H7 (cell line): Measurements from ENCODE around the gene FRMD4A. TPM values are rescaled to one million over a fixed set of nuclear protein-coding genes. Genes with fewer than 3 reads are reported as not detected.
"Not testable (repeated sequence)": the region's sequence is repeated elsewhere in the genome, so short reads cannot be mapped to it uniquely, and the experiment has no call there.

Source experiments
- DNase-seq: peaks from one replicate; pipeline ENCODE4 v3.0.0; 2012
- H3K27me3 ChIP-seq: 2 replicates; pipeline ENCODE4 v1.6.0; 2011; ENCODE audit warnings: mild to moderate bottlenecking, low read length; ENCODE audit not compliant: control insufficient read depth, insufficient read depth
- H3K36me3 ChIP-seq: replicated peaks from 2 replicates; pipeline ENCODE4 v1.5.1; 2011; ENCODE audit warnings: low read length; ENCODE audit not compliant: control insufficient read depth, insufficient read depth
- H3K4me3 ChIP-seq: 2 replicates; pipeline ENCODE4 v1.5.1; 2011; ENCODE audit warnings: low read depth, mild to moderate bottlenecking, control low read depth, low read length, moderate library complexity; ENCODE audit not compliant: insufficient read depth
- total RNA-seq: library from RNA; depleted of rRNA; stranded (reverse); fragments of >200 nt; shearing (Covaris generic); gene quantifications from 2 replicates; pipeline ENCODE4 v1.2.3, GENCODE V29; 2014

The FRMD4A gene
- total RNA-seq, 1 experiment from 2014 or later, result 10.8 TPM

DNA sequence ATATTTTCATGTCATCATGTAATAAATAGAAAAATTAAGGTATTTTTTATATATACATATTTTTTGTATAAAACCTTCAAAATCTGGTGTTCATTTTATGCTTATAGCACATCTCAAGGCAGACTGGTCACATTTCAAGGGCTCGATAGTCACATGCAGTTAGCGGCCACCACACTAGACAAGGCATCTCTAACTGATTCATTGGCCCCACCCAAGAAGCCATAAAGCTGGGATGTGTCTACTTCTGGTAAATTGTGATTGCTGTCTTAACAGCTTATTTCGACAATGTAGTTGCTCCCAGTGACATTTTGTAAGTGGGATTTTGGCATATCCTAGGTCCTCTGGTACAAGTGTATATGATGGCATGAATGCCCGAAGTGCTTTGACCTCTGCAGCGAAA is 168.7 kb downstream of the FRMD4A start:
- no peak for DNase-seq
- H3K4me3 ChIP-seq, result no peak overlapping the region
- no peaks in the 10 kb centered on the region for H3K27me3 ChIP-seq
- H3K36me3 ChIP-seq, result no peaks in the 10 kb centered on the region

DNA sequence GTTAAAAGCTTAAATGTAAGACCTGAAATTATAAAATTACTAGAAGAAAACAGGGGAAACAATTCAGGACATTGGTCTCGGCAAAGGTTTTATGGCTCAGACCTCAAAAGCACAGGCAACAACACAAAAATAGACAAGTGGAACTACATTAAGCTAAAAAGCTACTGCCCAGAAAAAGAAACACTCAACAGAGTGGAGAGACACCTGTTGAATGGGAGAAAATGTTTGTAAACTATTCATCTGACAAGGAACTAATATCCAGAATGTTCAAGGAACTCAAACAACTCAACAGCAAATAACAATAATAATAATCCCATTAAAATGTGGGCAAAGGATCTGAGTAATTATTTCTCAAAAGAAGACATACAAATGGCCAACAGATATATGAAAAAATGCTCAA is 170.4 kb downstream of the FRMD4A start:
- DNase-seq, result no peak
- no peaks in the 10 kb centered on the region for H3K27me3 ChIP-seq
- H3K36me3 ChIP-seq, result no peaks in the 10 kb centered on the region
- H3K4me3 ChIP-seq, result no peak overlapping the region

- H3K4me3 ChIP-seq, result no peak overlapping the region
- no peaks in the 10 kb centered on the region for H3K36me3 ChIP-seq
- no peak for DNase-seq
- H3K27me3 ChIP-seq, result no peaks in the 10 kb centered on the region
Measured at GRCh38 chr10:14158575-14158974, 172.1 kb downstream of the FRMD4A start.

DNA sequence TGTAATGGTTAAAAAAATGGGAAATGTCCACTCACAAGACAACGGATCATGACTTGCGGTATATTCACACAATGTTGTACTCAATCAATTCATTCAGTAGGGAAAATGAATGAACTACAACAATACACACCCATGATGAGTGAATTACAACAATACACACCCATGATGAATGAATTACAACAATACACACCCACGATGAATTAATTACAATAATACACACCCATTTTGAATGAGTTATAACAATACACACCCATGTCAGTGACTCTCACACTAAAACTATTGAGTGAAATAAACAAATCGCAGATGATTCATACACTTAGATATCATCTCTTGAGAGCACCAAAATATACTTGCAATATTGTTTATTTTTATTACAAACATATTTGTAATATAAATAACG is 174.6 kb downstream of the FRMD4A start:
- DNase-seq, result no peak

GRCh38 chr10:14153570-14154055 is 177.1 kb downstream of the FRMD4A start:
- peak; percentile 45 for DNase-seq
- Histone ChIP-seq H3K27me3 (no peaks in the 10 kb centered on the region), H3K4me3 (no peak overlapping the region), H3K36me3 (no peaks in the 10 kb centered on the region)

More for the DNA sequence above, 174.6 kb downstream of the FRMD4A start:
- Histone ChIP-seq H3K4me3 (no peak overlapping the region), H3K27me3 (no peaks in the 10 kb centered on the region), H3K36me3 (no peaks in the 10 kb centered on the region)

- no peaks in the 10 kb centered on the region for H3K36me3 ChIP-seq
- H3K4me3 ChIP-seq, result no peak overlapping the region
- no peak for DNase-seq
- H3K27me3 ChIP-seq, result no peaks in the 10 kb centered on the region
Measured at GRCh38 chr10:14151571-14151970, 179.2 kb downstream of the FRMD4A start.

- no peaks in the 10 kb centered on the region for H3K36me3 ChIP-seq
- H3K4me3 ChIP-seq, result no peak overlapping the region
- no peak for DNase-seq
- no peaks in the 10 kb centered on the region for H3K27me3 ChIP-seq
Measured at GRCh38 chr10:14150526-14150925, 180.2 kb downstream of the FRMD4A start.

DNA sequence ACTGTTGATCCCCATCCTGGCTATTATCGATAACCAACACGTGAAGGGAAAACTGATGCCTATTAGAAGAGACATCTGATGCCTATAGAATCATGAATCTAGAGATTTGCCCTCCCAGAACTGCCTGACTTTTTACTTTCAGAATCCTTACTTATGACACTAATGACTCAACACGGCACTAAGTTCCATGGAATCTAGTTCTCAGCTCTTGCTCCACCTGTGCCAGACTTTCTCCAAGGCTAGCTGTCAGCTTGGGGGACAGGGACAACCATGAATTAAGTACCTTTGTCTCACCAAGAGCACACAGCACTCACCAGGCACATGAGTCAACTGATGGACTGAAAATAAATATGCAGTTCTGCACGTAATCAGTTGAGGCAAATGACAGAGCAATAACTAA is 184.2 kb downstream of the FRMD4A start:
- DNase-seq, result no peak
- Histone ChIP-seq H3K36me3 (no peaks in the 10 kb centered on the region), H3K4me3 (no peak overlapping the region), H3K27me3 (no peaks in the 10 kb centered on the region)

DNA sequence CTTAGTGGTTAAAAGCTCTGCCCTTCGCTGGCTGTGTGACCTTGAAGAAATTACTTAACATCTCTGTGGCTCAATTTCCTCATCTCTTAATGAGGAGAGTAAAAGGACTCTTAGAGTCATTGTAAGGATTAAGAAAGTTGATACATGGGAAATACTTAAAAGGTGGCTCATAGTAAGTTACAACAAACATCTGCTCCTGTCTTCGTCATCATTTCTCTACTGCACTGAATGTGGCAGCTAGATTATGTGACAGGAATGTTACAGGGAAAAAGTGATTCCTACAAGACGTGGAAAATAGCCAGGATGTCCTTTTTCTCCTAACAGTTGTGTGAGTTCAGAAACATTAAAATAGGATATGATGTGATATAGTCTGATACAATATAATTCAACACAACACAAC is 184.7 kb downstream of the FRMD4A start:
- H3K36me3 ChIP-seq, result no peaks in the 10 kb centered on the region
- no peak overlapping the region for H3K4me3 ChIP-seq
- no peak for DNase-seq
- no peaks in the 10 kb centered on the region for H3K27me3 ChIP-seq

DNA sequence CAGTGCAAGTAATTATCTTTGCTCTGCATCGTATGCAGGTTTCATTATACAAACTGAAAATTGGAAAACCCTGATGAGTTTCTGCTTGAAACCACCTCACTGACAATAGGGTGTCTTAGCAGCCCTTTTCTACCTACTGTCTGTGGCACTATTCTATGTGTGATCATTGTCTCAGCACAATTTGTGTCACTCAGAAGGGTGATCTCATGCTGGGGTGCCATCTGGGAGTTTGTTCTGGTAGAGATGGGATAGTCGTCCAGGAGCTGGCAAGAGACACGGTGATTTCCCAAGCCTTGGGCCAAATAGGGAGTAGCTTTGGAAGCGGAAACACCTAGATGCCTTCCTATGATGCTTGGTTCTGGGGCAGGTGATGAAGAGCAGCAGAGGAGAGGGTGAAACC is 186.3 kb downstream of the FRMD4A start:
- Histone ChIP-seq H3K4me3 (no peak overlapping the region), H3K36me3 (no peaks in the 10 kb centered on the region), H3K27me3 (no peaks in the 10 kb centered on the region)
- DNase-seq, result no peak

DNA sequence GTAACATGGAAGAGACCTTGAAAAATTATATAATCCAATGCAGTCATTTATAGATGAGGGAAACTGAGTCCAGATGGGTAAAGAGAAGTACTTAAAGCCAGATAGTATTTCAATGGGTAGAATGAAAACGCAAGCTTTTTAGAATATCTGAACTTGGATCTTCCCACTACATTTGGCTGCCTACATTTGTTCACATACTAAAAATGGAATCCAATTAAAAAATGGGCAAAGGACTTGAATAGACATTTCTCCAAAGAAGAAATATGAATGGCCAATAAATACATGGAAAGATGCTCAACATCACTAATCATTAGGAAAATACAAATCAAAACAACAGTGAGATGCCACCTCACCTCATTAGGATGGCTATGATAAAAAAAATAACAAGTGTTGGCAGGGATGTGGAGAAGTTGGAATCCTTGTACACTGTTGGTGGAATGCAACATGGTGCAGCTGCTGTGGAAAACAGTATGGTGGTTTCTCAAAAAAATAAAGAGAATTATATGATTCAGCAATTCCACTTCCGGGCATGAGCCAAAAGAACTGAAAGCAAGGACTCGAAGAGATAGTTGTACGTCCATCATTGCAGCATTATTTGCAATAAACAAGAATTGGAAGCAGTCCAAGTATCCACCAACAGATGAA is 188.0 kb downstream of the FRMD4A start:
- Histone ChIP-seq H3K36me3 (no peaks in the 10 kb centered on the region), H3K27me3 (no peaks in the 10 kb centered on the region), H3K4me3 (no peak overlapping the region)
- no peak for DNase-seq

- H3K36me3 ChIP-seq, result no peaks in the 10 kb centered on the region
- no peak overlapping the region for H3K4me3 ChIP-seq
- no peaks in the 10 kb centered on the region for H3K27me3 ChIP-seq
- no peak for DNase-seq
Measured at GRCh38 chr10:14141283-14141682, 189.4 kb downstream of the FRMD4A start.

GRCh38 chr10:14137391-14137790 is 193.3 kb downstream of the FRMD4A start:
- Histone ChIP-seq H3K27me3 (no peaks in the 10 kb centered on the region), H3K36me3 (no peaks in the 10 kb centered on the region), H3K4me3 (no peak overlapping the region)
- DNase-seq, result no peak

DNA sequence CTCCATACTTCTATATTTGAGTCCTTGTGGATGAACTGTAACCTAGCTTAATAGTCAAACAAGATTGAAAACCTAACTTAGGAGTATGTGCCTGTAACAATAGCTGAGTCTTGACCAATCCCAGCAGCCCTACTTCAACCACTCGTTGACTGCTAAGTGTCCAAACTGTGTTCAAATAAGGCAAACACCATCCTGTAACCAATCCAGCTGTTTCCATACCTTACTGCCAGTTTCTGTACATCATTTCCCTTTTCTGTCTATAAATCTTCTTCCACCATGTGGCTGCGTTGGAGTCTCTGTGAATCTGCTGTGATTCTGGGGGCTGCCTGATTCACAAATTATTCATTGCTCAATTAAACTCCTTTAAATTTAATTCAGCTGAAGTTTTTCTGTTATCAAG is 195.5 kb downstream of the FRMD4A start:
- not testable (repeated sequence) for H3K4me3 ChIP-seq, H3K36me3 ChIP-seq, DNase-seq, H3K27me3 ChIP-seq

- Histone ChIP-seq H3K4me3 (no peak overlapping the region), H3K36me3 (no peaks in the 10 kb centered on the region), H3K27me3 (no peaks in the 10 kb centered on the region)
- no peak for DNase-seq
Measured at GRCh38 chr10:14134275-14134674, 196.4 kb downstream of the FRMD4A start.
